Measurements from ENCODE around the gene ZNF346. TPM values are rescaled to one million over a fixed set of nuclear protein-coding genes. Genes with fewer than 3 reads are reported as not detected.
"Not testable (repeated sequence)": the region's sequence is repeated elsewhere in the genome, so short reads cannot be mapped to it uniquely, and the experiment has no call there.

The ZNF346 gene
- polyA plus RNA-seq = 17.7 TPM

DNA sequence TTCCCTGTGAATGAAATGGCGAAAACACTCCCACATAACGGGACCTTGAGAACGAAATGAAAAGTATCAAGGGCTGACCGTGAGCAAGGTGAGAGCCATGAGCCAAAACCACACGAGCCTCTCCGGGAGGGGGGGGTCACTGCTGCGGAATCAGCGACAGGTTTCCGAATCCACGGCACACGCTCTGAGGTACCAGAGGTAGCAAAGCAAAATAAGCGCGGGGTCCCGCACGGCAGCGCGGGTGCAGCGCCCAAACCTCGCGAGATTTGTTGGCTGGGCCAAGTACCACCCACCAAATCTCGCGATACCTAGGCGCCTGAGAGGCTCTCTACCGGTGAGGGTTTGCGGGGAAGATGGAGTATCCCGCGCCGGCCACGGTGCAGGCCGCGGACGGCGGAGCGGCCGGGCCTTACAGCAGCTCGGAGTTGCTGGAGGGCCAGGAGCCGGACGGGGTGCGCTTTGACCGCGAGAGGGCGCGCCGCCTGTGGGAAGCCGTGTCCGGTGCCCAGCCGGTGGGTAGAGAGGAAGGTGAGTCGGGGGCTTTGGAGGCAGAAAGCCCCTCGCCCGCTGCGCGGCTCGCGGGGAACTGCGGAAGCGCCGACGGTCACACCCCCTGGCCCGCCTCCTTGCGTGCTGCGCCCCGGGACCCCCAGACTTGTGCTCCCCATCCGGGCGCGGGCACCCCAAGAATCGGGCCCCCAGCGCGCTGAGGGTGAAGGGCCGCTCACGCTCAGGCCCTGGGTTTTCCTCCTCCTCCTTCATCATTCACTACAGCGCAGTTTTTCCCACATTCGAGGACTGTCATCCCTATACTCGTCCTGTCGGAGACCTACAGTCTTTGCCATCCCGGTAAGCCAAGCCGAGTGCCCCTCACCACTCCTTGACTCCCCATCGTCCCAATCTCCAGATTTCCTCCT, at the start of gene ZNF346:
TSS of gene ZNF346 (plus strand) at position 311 of the 917 bp plus-strand sequence. CDS start at position 354, 43 bp downstream.
- Mint-ChIP-seq H3K9me3 (no peaks in the 10 kb centered on the region), H3K4me1 (peaks cover 14 to 31% (median 18%) of the 10 kb centered on the region in 3 donors), H3K4me3 (peak within 1 kb of the TSS; percentile 89 to 99 (median 93)), H3K27me3 (no peaks in the 10 kb centered on the region), H3K27ac (peak within 1 kb of the TSS; percentile 76 to 96 (median 92)), H3K36me3 (peaks cover 2% of the 10 kb centered on the region)

DNA sequence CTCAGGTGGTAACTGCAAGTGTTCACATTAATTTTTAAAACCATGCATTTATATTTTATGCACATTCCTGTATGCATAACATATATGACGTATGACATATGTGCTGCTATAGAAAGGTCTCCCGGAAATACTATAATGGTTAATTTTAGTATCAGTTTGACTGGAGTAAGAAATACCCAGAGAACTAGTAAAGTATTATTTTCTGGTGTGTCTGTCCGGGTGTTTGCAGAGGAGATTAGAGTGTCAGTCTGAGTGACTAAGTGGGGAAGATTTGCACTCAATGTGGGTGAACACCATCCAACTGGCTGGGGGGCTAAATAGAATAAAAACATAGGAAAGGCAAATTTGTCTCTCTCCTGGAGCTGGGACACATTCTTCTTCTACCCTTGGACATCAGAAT, 42.8 kb upstream of the ZNF346 start:
- Mint-ChIP-seq H3K4me1 (peaks cover 5 to 18% (median 7%) of the 10 kb centered on the region in 3 donors), H3K4me3 (no peak overlapping the region), H3K27ac (peak overlapping the region in 2 of 3 donors; percentile 26 to 32), H3K27me3 (no peaks in the 10 kb centered on the region), H3K9me3 (no peaks in the 10 kb centered on the region), H3K36me3 (peaks cover 5% of the 10 kb centered on the region)

GRCh38 chr5:176980818-176981217, 41.7 kb upstream of the ZNF346 start:
- no peak overlapping the region for H3K27ac Mint-ChIP-seq
- no peaks in the 10 kb centered on the region for H3K27me3 Mint-ChIP-seq
- H3K4me3 Mint-ChIP-seq = no peak overlapping the region
- no peaks in the 10 kb centered on the region for H3K9me3 Mint-ChIP-seq
- H3K4me1 Mint-ChIP-seq = peaks cover 13 to 21% (median 14%) of the 10 kb centered on the region in 3 donors
- peaks cover 5% of the 10 kb centered on the region for H3K36me3 Mint-ChIP-seq

DNA sequence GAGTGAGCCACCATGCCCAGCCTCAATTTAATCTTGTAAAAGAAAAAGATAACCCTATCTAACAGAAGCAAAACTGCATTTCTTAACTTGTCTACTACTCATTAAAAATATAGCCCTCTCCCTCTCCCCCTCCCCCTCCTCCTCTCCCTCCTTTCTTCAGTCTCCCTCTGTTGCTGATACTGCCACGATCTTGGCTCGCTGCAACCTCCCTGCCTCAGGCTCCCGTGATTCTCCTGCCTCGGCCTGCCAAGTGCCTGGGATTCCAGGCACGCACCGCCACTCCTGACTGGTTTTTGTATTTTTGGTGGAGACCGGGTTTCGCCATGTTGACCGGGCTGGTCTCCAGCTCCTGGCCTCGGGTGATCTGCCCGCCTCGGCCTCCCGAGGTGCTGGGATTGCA, 39.4 kb upstream of the ZNF346 start:
- H3K27me3 Mint-ChIP-seq, H3K36me3 Mint-ChIP-seq, H3K9me3 Mint-ChIP-seq, H3K4me3 Mint-ChIP-seq: not testable (repeated sequence)
- H3K4me1 Mint-ChIP-seq = peaks cover 22 to 23% (median 22%) of the 10 kb centered on the region in 3 donors
- peak overlapping the region in 2 of 3 donors; percentile 39 to 76 for H3K27ac Mint-ChIP-seq

GRCh38 chr5:176983593-176983992, 38.9 kb upstream of the ZNF346 start:
- H3K4me3 Mint-ChIP-seq, H3K36me3 Mint-ChIP-seq, H3K9me3 Mint-ChIP-seq, H3K27ac Mint-ChIP-seq, H3K27me3 Mint-ChIP-seq: not testable (repeated sequence)
- peaks cover 25 to 26% (median 26%) of the 10 kb centered on the region in 3 donors for H3K4me1 Mint-ChIP-seq

- not testable (repeated sequence) for H3K36me3 Mint-ChIP-seq, H3K4me3 Mint-ChIP-seq, H3K27me3 Mint-ChIP-seq, H3K9me3 Mint-ChIP-seq, H3K27ac Mint-ChIP-seq
- H3K4me1 Mint-ChIP-seq = peaks cover 26 to 28% (median 27%) of the 10 kb centered on the region in 3 donors
Observed at GRCh38 chr5:176984176-176984575, 38.3 kb upstream of the ZNF346 start.

GRCh38 chr5:176985516-176985915, 37.0 kb upstream of the ZNF346 start:
- Mint-ChIP-seq H3K27me3 (no peaks in the 10 kb centered on the region), H3K9me3 (no peaks in the 10 kb centered on the region), H3K36me3 (peaks cover 2% of the 10 kb centered on the region), H3K4me1 (peaks cover 22 to 31% (median 27%) of the 10 kb centered on the region in 3 donors), H3K27ac (peak overlapping the region; percentile 59 to 95 (median 94)), H3K4me3 (peak overlapping the region; percentile 7 to 86 (median 59))

- H3K27ac Mint-ChIP-seq = peak overlapping the region; percentile 59 to 95 (median 94)
- H3K9me3 Mint-ChIP-seq = no peaks in the 10 kb centered on the region
- peak overlapping the region in 2 of 4 donors; percentile 86 to 88 for H3K4me3 Mint-ChIP-seq
- H3K4me1 Mint-ChIP-seq = peaks cover 22 to 33% (median 27%) of the 10 kb centered on the region in 3 donors
- peaks cover 2% of the 10 kb centered on the region for H3K36me3 Mint-ChIP-seq
- H3K27me3 Mint-ChIP-seq = no peaks in the 10 kb centered on the region
Observed at GRCh38 chr5:176986280-176986679, 36.2 kb upstream of the ZNF346 start.

DNA sequence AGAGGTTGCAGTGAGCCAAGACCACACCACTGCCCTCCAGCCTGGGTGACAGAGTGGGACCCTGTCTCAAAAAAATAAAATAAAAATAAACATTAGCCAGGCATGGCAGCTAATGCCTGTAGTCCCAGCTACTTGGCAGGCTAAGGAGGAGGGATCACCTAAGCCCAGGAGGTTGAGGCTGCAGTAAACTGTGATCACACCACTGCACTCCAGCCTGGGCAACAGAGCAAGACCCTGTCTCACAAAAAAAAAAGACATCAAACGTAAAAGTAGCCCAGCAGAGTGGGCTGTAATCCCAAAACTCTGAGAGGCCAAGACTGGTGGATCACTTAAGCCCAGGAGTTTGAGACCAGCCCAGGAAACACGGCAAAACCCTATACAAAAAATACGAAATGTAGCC, 34.9 kb upstream of the ZNF346 start:
- Mint-ChIP-seq H3K4me1 (peaks cover 16 to 32% (median 28%) of the 10 kb centered on the region in 3 donors), H3K9me3 (no peaks in the 10 kb centered on the region), H3K36me3 (peaks cover 2% of the 10 kb centered on the region), H3K27me3 (no peaks in the 10 kb centered on the region), H3K4me3 (peak overlapping the region in 1 of 4 donors; percentile 58), H3K27ac (peak overlapping the region in 1 of 3 donors; percentile 71)

GRCh38 chr5:176993081-176993480, 29.4 kb upstream of the ZNF346 start:
- H3K4me1 Mint-ChIP-seq = peaks cover 32 to 48% (median 45%) of the 10 kb centered on the region in 3 donors
- peak overlapping the region in 2 of 3 donors; percentile 10 to 77 for H3K27ac Mint-ChIP-seq
- not testable (repeated sequence) for H3K36me3 Mint-ChIP-seq, H3K27me3 Mint-ChIP-seq, H3K9me3 Mint-ChIP-seq
- H3K4me3 Mint-ChIP-seq = peak overlapping the region in 1 of 4 donors; percentile 72

DNA sequence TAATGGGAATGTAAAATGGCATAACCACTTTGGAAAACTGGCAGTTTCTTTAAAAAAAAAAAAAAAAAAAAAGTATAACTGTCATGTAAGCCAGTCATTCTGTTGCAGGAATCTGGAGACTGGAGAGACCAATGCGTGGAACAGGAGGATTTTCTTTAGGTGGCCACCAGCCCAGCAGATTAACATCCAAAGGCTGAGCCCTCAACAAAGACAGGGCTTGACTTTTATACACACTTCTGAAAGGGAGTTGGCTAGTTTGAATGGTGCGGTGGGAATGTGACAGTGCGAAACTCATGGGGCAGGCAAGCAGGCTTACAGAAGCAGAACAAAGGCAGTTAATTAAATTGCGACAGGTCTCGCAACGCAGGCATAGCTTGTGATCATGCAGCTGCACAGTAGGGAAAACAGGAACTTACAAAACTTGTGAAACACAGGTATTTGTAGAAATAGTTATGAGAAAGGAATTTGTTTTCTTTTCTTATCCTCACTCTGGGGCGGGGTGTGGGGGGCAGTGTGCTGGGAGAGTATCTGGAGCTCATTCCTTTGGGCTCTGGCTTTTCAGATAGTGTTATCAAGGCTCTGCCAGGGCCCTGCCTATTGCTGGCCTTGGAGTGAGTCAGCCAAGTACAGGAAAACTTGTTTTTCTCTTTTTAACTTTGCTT, 27.9 kb upstream of the ZNF346 start:
- Mint-ChIP-seq H3K27ac (peak overlapping the region; percentile 11 to 95 (median 94)), H3K9me3 (no peaks in the 10 kb centered on the region), H3K36me3 (no peaks in the 10 kb centered on the region), H3K27me3 (no peaks in the 10 kb centered on the region), H3K4me1 (peaks cover 30 to 45% (median 40%) of the 10 kb centered on the region in 3 donors), H3K4me3 (peak overlapping the region; percentile 4 to 87 (median 56))

- no peaks in the 10 kb centered on the region for H3K36me3 Mint-ChIP-seq
- H3K4me1 Mint-ChIP-seq = peaks cover 31 to 44% (median 38%) of the 10 kb centered on the region in 3 donors
- no peaks in the 10 kb centered on the region for H3K27me3 Mint-ChIP-seq
- no peaks in the 10 kb centered on the region for H3K9me3 Mint-ChIP-seq
- peak overlapping the region; percentile 4 to 87 (median 56) for H3K4me3 Mint-ChIP-seq
- peak overlapping the region; percentile 11 to 95 (median 94) for H3K27ac Mint-ChIP-seq
Observed at GRCh38 chr5:176995122-176995490, 27.4 kb upstream of the ZNF346 start.

- Mint-ChIP-seq H3K27me3 (no peaks in the 10 kb centered on the region), H3K4me1 (peaks cover 38 to 46% (median 43%) of the 10 kb centered on the region in 3 donors), H3K4me3 (peak overlapping the region; percentile 35 to 72 (median 52)), H3K9me3 (no peaks in the 10 kb centered on the region), H3K27ac (peak overlapping the region; percentile 75 to 94 (median 82)), H3K36me3 (no peaks in the 10 kb centered on the region)
Observed at GRCh38 chr5:176995896-176996767, 26.4 kb upstream of the ZNF346 start.

DNA sequence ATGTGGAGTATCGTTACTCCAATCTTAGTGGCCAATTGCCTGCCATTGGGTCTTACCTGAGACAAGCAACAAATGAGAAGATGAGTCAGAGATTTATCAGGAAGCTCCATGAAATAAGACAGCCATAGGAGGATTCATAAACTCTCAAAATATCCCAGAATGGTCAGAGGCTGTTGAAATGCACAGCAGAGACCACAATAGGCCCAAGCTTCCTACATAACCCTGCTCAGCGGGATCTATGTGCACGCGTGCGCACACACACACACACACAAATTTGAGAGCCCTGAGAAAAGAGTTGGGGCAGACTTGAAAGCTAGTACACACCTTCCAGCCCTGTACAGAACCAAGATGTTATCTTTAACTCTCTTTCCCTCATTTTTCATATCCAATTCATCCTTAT, 25.7 kb upstream of the ZNF346 start:
- Mint-ChIP-seq H3K9me3 (no peaks in the 10 kb centered on the region), H3K27me3 (no peaks in the 10 kb centered on the region), H3K27ac (peak overlapping the region; percentile 75 to 94 (median 82)), H3K36me3 (no peaks in the 10 kb centered on the region), H3K4me1 (peaks cover 42 to 46% (median 46%) of the 10 kb centered on the region in 3 donors), H3K4me3 (peak overlapping the region in 2 of 4 donors; percentile 53 to 77)

Data from IgD-negative memory B cell (primary cell).